GM15510 (cell line): ENCODE measurements around the gene PDGFRB.

Experiments used
- POLR2A ChIP-seq: IDR thresholded peaks from 3 replicates; pipeline ENCODE4 v1.6.1; 2011; ENCODE audit warnings: borderline replicate concordance; ENCODE audit not compliant: insufficient read length; ENCODE audit errors: extremely low read depth

The PDGFRB gene

DNA sequence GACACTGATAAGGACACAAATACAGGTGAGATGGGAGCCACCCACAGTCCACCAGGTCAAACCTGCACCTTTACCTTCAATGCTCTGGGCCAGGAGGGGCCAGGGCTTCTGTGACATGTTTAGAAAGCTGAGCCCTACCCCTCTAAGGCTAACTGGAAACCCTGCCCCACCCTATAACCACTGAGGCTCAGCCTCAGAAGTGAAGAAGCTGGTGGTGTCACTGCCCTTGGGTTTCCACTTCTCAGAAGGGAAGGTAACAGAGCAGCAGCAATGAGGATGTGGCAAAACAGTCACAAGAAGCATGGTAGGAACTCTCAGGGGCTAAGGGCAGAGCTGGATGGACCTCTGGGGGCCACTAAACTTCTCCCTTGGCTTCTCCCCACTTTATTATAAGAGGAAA lies 6.0 kb downstream of the PDGFRB start:
- TF ChIP-seq POLR2A: no peak

DNA sequence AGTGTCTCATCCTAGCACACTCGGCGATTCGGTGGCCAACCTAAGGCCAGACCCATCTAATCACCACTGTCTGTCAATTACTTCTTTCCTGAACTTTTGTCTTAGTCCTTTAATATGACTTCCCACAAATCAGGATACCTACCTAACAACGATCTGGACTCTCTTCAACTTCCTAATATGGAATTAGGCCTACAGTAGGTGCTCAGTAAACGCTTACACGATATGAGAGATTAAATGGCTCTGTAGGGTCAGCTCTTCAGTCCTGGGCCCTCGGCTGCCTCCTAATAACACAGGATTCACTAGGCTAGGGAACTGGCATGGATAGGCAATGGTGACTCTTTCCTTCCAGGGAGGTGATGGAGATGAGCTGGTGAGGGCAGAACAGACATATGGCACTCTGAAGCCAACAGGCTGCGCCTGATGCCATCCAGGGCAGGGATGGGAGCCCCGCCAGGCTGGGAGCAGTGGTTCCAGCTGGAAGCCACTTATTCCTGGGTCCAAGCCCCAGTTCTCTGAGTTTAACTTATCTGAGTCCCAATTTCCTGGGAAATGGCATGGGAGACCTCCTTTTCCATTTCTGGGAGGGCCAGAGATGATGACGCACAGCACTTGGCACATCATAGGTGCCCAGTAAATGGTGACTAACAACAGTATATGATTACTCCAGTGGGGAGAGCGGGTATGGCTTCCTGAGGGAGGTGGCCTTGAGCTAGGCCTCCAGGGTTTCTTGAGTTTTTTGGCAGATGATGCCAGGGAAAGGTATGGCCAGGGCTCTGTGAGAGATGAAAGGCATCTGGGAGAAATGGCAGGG lies 7.3 kb downstream of the PDGFRB start:
- TF ChIP-seq POLR2A: no peak

DNA sequence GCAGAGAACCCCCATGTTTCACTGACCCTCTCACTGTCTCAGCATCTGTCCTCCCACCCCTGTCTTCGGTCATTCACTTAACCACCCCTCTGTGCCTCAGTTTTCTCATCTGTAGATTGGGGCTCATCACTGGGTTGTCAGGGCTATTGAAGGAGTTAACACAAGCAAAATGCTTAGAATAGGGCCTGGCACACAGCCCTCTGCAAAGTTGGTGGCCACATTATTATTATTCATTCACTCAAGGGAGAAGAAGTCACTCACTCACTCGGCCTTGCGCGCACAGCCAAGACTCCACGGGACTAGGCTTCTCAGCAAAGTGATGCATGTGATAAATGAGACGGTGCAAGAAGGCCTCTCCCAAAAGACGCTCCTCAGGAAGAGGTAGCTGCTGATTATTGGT lies 8.0 kb downstream of the PDGFRB start:
- TF ChIP-seq POLR2A: no peak

DNA sequence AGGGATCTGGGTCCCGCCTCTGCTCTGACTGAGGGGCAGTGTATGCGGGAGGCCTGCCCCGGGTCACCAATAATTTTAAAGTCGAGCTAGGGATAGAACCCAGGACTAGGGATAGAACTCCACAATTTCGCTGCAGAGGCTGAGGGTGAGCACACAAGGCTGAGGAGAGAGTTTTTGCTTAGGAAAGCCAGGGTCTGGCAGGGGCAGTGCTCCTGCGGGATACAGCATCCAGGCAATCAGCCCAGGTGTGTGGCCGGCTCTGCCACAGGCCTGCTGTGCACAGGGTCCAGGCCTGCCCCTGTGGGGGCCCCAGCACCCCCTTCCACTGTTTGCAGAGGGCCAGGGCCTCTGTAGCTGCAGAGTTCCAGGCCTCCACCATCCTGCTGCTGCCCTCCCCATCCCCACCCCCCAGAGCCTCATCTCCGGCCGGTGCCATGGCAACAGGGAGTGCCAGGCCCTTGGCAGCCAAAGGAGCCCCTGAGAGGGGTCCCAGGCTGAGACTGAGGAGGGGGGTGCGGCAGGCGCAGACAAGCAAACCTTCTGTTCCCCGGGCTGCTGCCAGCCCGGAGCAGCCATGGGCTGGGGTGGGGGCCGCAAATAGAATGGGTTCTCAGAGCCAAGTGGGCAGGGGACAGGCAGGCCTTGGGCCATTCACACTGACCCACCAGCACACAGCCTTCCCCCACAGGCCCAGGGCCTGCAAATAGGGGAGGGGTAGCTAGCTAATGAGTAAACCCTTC lies 8.6 kb downstream of the PDGFRB start:
- no peak for TF ChIP-seq POLR2A

DNA sequence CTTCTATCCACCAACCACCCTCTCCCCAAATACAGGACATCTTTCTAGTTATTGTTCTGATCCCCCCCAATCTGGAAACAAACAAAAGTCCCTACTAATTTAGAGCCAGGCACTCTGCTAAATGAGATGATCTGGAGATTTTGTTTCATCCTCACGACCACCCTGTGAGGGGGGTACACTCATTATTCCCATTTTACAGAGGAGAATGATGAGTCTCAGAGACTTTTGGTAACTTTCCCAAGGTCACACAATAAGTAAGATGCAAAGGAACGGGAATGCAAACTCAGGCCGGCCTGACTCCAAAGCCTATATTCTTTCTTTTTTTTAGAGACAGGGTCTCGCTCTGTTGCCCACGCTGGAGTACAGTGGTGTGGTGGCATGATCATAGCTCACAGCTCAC lies 9.4 kb downstream of the PDGFRB start:
- no peak for TF ChIP-seq POLR2A

DNA sequence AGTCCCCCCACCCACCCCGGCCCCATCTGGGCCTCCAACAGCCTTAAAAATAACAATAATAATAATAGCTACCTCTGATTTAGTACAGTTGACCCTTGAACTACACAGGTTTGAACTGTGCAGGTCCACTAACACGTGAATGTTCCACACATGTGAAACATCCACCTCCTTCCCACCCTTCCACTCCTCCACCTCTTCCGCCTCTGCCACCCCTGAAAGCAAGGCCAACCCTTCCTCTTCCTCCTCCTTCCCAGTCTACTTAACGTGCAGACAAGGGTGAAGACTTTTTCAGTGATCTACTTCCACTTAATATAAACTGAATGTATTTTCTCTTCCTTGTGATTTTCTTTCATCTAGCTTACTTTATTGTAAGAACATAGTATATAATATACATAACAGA lies 10.8 kb downstream of the PDGFRB start:
- no peak for TF ChIP-seq POLR2A

DNA sequence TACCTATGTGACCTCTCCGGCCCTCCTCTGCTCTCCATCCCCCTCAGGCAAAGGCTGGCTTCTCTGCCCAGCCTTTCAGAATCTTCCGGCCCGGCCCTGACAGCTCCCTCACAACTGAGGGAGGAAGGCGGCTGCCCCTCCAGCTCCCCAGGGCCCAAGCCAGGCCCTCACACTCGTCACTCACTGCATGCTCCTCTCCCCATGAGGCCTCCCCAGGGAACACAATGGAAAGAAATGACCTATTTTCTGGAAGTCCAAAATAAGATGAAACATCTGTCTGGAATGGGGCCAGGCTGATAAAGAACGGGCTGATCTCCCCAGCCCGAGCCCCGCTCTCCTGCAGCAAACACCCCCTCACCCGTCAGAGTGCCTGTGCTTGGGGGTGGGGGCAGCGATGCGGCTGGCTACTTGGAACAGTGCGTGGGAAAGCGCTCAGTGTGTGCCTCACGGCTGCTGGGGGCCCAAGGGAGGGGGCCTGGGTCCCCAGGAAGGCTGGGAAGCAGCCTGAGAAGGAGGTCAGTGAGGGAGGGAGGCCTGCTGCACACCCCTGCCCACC lies 11.3 kb downstream of the PDGFRB start:
- TF ChIP-seq POLR2A: no peak

DNA sequence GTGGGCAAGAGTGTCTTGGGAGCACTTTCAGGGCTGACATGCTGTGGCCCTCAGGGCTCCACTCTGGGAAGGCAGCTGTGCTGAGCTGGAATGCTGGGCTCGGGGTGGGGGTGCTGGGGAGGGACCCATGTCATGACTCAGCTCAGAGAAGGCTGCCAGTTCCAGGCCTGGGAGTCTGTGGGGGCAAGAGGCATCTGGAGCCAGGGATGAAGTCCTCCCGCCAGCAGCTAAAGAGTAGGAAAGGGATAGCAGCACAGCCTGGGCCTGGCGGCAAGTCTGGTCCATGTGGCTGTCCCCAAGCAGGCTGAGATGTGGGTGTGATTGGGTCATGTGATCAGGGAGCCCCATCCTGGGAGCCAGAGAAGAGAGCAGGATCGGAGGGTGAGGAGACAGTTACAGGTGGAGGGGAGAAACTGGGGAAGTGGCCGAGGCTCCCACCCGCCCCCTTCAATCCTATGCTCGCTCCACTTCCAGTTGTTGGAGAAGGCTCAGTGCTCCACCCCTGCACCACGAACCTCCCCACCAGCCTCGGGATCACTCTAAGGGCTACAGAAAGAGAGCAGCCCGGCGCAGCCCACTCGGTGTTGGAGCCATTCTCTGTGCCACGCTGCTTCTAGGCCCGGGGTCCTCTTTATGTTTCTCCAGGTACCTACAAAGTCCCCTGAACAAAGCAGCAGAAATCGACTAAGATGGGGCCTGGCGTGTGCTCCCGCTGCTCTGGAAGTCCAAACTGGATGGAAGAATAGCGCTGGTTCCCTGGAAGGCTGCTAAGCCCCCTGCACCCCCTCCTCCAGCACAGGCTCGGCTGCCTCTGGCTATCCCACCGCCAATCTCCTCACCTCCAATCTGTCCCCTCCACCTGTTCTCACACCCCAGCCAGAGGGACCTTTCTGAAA lies 12.0 kb downstream of the PDGFRB start:
- no peak for TF ChIP-seq POLR2A

DNA sequence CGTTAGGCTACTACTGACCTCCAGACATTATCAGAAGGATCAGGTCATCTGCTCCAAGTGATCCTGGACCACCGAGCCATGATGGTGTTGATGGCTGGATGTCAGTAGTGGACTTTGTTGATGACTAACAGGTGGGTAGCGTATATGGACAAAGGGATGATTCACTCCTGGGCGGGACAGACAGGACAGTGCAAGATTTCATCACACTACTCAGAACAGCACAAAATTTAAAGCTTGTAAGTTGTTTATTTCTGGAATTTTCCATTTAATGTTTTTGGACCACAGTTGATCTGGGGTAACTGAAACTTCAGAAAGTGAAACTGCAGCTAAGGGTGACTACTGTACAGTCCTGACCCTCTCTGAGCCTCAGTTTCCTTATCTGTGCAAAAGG lies 12.7 kb downstream of the PDGFRB start:
- no peak for TF ChIP-seq POLR2A

DNA sequence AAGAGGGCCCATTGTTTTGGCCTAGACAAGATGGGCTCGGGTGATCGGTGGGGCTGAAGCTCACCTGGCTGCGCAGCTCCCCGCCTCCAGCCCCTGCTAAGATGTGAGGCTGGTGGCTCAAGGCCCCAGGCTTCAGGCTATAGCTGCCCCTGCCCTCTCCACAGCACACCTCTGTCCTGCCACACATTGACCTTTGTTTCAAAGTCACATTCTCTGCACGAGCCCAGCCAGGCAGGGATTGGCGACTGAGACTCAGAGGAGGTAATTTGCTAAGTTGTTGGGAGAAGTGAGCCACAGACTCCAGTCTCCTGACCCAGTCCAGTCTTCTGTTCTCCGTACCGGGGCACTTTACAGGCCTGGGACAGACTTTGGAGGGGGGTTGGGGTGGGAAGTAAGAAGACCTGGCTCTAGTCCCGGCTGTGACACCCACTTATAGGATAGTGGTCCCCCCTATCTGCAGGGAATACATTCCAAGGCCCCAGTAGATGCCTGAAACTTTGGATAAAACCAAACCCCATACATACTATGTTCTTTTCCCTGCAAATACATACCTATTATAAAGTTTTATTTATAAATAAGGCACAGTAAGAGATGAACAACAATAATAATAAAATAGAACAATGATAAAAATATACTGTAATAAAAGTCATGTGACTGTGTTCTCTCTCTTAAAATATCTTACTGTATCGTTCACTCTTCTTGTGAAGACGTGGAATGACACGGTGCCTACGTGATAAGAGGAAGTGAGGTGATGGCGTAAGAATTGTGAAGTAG lies 13.3 kb downstream of the PDGFRB start:
- TF ChIP-seq POLR2A: no peak

DNA sequence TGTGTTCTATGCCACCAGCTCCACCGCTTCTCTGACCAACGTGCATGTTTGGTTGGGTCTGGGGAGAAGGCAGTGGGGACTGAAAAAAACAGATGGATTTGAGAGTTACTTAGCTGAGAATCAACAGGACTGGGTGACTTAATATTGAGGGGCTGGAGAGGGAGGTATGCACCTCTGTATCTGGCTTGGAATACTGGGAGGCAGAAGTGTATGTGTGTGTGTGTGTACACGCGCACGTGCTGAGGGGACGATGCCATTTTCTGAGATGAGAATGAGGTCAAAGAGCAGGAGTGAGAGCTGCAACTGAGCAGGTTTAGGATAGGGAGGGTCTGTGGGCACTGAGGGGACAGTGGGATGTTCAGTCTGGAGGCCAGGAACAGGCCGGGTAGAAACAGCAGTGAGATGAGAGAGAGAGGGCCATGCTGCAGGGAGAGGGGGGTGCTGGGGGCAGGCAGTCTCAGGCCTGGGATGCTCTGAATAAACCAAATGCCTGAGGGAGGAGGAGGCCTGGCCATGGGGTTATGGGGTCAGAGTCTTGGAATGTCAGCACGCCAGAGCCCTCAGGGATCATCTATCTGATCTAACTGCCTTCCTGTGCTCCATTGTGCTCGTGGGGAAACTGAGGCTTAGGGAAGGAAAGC lies 14.0 kb downstream of the PDGFRB start:
- no peak for TF ChIP-seq POLR2A

DNA sequence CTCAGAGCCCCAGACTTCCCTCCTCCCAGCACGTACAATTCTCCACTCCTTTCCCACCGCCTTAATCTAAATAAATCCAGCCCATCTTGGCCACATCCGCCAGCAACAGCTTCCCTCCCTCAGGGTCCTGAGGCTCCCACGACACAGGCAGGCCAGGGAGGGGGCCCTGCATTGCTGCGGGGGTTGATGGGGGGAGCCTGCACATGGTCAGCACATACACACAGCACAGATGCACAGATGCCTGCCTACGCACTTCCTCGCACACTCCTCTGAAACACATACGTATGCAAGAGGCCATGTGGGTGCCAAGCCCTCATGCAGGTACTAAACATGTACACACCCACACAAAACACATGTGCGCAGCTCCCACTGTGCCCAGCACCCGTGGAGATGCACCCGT lies 14.8 kb downstream of the PDGFRB start:
- TF ChIP-seq POLR2A: no peak

DNA sequence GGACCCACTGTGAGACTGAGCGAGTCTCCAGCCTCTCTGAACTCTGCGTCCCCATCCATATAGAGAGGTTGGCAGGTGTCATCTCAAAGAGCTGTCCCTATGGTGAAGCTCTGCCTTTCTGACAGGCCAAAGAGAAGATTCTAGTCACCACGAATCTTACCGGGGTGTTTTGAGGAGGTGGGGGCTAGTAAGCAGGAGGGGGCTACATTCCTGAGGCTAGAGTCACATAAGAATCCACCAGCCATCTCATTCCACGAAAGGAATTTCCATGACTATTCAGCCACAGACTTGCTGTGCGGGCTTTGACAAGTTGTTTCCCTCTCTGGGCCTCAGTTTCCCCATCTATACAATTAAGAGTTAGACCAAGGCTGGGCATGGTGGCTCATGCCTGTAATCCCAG lies 16.3 kb downstream of the PDGFRB start:
- no peak for TF ChIP-seq POLR2A

DNA sequence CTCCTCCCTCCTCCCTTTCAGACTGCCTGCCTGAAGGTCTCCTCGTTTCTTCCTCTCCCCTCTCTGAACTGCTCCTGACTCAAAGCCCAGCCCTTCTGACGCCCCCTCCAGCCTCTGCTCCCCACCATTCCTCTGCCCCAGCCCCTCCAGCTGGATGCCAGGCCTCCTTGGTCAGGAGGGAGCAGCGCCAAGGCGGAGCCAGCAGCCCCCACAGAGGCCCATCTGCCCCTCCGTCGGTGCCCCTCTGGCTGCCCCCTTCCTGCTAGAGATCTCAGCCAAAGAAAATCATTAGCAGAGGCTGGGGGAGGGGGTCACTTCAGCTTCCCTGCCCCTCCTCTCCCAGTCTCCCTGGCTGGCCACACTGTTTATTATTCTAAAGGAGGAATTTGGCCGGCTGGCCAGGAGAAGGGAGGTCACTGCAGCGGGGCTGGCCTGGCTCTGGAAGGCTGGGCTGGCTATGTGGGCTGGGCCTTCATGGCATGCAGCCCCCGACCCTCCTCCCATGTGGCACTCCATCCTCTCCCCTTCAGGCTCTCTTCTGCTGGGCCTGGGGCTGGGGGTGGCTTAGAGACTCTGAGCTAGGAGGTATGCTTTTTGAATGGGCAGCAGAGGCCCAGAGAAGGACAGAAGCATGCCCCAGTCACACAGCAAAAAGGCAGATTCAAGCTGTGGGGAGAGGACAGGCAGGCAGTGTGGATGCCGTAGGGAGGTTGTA lies 16.9 kb downstream of the PDGFRB start:
- TF ChIP-seq POLR2A: no peak

DNA sequence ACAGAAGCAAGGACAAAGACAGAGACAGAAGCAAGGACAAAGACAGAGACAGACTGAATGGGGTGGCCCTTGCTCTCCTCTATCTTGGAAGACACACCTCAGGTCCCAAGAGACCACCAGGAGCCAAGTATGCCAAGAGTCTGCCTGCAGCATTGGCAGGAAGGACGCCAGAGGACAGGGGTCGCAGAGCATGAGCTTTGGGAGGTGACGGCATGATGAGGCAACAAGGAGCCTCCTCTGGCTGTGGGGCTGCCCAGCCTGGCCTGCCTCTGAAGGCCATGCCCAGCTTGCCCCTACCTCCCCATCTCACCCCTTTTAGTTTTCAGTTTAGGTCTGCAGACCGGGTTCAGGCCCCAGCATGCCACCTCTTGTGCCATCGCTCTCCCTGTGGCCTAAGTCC lies 17.6 kb downstream of the PDGFRB start:
- no peak for TF ChIP-seq POLR2A
